Measurements from ENCODE around the gene ICOSLG. TPM values are rescaled to one million over a fixed set of nuclear protein-coding genes. Genes with fewer than 3 reads are reported as not detected.

ICOSLG gene
- total and polyA plus RNA-seq, 2 experiments from 2014 or later = 1.3 to 4.6 TPM

GRCh38 chr21:44281801-44282200, 41.1 kb upstream of the ICOSLG start:
- no peak overlapping the region for H3K4me2 ChIP-seq
- H3K4me3 ChIP-seq = no peak overlapping the region
- TF ChIP-seq, protein P1, sequence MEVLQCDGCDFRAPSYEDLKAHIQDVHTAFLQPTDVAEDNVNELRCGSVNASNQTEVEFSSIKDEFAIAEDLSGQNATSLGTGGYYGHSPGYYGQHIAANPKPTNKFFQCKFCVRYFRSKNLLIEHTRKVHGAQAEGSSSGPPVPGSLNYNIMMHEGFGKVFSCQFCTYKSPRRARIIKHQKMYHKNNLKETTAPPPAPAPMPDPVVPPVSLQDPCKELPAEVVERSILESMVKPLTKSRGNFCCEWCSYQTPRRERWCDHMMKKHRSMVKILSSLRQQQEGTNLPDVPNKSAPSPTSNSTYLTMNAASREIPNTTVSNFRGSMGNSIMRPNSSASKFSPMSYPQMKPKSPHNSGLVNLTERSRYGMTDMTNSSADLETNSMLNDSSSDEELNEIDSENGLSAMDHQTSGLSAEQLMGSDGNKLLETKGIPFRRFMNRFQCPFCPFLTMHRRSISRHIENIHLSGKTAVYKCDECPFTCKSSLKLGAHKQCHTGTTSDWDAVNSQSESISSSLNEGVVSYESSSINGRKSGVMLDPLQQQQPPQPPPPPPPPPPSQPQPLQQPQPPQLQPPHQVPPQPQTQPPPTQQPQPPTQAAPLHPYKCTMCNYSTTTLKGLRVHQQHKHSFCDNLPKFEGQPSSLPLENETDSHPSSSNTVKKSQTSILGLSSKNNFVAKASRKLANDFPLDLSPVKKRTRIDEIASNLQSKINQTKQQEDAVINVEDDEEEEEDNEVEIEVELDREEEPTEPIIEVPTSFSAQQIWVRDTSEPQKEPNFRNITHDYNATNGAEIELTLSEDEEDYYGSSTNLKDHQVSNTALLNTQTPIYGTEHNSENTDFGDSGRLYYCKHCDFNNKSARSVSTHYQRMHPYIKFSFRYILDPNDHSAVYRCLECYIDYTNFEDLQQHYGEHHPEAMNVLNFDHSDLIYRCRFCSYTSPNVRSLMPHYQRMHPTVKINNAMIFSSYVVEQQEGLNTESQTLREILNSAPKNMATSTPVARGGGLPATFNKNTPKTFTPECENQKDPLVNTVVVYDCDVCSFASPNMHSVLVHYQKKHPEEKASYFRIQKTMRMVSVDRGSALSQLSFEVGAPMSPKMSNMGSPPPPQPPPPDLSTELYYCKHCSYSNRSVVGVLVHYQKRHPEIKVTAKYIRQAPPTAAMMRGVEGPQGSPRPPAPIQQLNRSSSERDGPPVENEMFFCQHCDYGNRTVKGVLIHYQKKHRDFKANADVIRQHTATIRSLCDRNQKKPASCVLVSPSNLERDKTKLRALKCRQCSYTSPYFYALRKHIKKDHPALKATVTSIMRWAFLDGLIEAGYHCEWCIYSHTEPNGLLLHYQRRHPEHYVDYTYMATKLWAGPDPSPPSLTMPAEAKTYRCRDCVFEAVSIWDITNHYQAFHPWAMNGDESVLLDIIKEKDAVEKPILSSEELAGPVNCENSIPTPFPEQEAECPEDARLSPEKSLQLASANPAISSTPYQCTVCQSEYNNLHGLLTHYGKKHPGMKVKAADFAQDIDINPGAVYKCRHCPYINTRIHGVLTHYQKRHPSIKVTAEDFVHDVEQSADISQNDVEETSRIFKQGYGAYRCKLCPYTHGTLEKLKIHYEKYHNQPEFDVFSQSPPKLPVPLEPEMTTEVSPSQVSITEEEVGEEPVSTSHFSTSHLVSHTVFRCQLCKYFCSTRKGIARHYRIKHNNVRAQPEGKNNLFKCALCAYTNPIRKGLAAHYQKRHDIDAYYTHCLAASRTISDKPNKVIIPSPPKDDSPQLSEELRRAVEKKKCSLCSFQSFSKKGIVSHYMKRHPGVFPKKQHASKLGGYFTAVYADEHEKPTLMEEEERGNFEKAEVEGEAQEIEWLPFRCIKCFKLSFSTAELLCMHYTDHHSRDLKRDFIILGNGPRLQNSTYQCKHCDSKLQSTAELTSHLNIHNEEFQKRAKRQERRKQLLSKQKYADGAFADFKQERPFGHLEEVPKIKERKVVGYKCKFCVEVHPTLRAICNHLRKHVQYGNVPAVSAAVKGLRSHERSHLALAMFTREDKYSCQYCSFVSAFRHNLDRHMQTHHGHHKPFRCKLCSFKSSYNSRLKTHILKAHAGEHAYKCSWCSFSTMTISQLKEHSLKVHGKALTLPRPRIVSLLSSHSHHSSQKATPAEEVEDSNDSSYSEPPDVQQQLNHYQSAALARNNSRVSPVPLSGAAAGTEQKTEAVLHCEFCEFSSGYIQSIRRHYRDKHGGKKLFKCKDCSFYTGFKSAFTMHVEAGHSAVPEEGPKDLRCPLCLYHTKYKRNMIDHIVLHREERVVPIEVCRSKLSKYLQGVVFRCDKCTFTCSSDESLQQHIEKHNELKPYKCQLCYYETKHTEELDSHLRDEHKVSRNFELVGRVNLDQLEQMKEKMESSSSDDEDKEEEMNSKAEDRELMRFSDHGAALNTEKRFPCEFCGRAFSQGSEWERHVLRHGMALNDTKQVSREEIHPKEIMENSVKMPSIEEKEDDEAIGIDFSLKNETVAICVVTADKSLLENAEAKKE (CRISPR knock-in tag; IDR thresholded peaks at IDR 0.05) = no peak
- no peak for TF ChIP-seq EZH2 (IDR thresholded peaks at IDR 0.05; ENCODE audit: low read depth, unreplicated experiment)
- H3K36me3 Mint-ChIP-seq (ENCODE audit: low read depth) = no peaks in the 10 kb centered on the region
- no peaks in the 10 kb centered on the region for H3K9me3 Mint-ChIP-seq
- H3K27ac ChIP-seq (ENCODE audit: low read depth) = no peak overlapping the region
- no peaks in the 10 kb centered on the region for H4K20me1 ChIP-seq (replicated peaks; ENCODE audit: insufficient read depth)
- no peaks in the 10 kb centered on the region for H3K79me2 ChIP-seq (replicated peaks; ENCODE audit: insufficient read depth)
- no peak overlapping the region for H2AFZ ChIP-seq
- H3K27me3 ChIP-seq (ENCODE audit: insufficient read depth) = peaks cover 11% of the 10 kb centered on the region; the same call in 1 of the 2 replicates
- DNase-seq (ENCODE audit: low spot score) (no peak), ATAC-seq (no peak)
- H3K27ac Mint-ChIP-seq = no peak overlapping the region
- H3F3A ChIP-seq (replicated peaks; ENCODE audit: low read depth) = no peaks in the 10 kb centered on the region
- H3K4me1 Mint-ChIP-seq = peaks cover 16% of the 10 kb centered on the region
- H3K9me2 ChIP-seq (ENCODE audit: insufficient read depth) = no peaks in the 10 kb centered on the region
- no peaks in the 10 kb centered on the region for H3K36me3 ChIP-seq (ENCODE audit: insufficient read depth)
- H3K4me1 ChIP-seq (ENCODE audit: insufficient read depth) = peaks cover 5% of the 10 kb centered on the region
- H3K27me3 Mint-ChIP-seq (ENCODE audit: insufficient read depth, low read depth, poor library complexity) = peaks cover 13% of the 10 kb centered on the region
- no peak overlapping the region for H3K4me3 Mint-ChIP-seq

- H3K4me1 ChIP-seq (ENCODE audit: insufficient read depth) = peaks cover 5% of the 10 kb centered on the region
- Mint-ChIP-seq H3K27me3 (ENCODE audit: insufficient read depth, low read depth, poor library complexity) (peaks cover 13% of the 10 kb centered on the region), H3K4me1 (peaks cover 16% of the 10 kb centered on the region), H3K4me3 (no peak overlapping the region), H3K36me3 (ENCODE audit: low read depth) (no peaks in the 10 kb centered on the region), H3K27ac (no peak overlapping the region), H3K9me3 (no peaks in the 10 kb centered on the region)
- H4K20me1 ChIP-seq (replicated peaks; ENCODE audit: insufficient read depth) = no peaks in the 10 kb centered on the region
- no peaks in the 10 kb centered on the region for H3K9me2 ChIP-seq (ENCODE audit: insufficient read depth)
- H3K27ac ChIP-seq (ENCODE audit: low read depth) = no peak overlapping the region
- no peak overlapping the region for H3K4me3 ChIP-seq
- H3K79me2 ChIP-seq (replicated peaks; ENCODE audit: insufficient read depth) = no peaks in the 10 kb centered on the region
- no peaks in the 10 kb centered on the region for H3F3A ChIP-seq (replicated peaks; ENCODE audit: low read depth)
- no peak overlapping the region for H3K4me2 ChIP-seq
- H2AFZ ChIP-seq = no peak overlapping the region
- no peak for ATAC-seq
- no peaks in the 10 kb centered on the region for H3K27me3 ChIP-seq (ENCODE audit: insufficient read depth)
- DNase-seq (ENCODE audit: low spot score) = no peak
- no peaks in the 10 kb centered on the region for H3K36me3 ChIP-seq (ENCODE audit: insufficient read depth)
- no peak for TF ChIP-seq NANOG (IDR thresholded peaks at IDR 0.05; ENCODE audit: borderline replicate concordance)
- TF ChIP-seq STAT1 (IDR thresholded peaks at IDR 0.05; ENCODE audit: unreplicated experiment) = no peak
- TF ChIP-seq ZNF331 (CRISPR knock-in tag; IDR thresholded peaks at IDR 0.05; ENCODE audit: low read depth) = no peak
- no peak for TF ChIP-seq CTCF (conservative IDR thresholded peaks at IDR 0.05; ENCODE audit: low read depth in 2 of 2)
- TF ChIP-seq, protein P2, sequence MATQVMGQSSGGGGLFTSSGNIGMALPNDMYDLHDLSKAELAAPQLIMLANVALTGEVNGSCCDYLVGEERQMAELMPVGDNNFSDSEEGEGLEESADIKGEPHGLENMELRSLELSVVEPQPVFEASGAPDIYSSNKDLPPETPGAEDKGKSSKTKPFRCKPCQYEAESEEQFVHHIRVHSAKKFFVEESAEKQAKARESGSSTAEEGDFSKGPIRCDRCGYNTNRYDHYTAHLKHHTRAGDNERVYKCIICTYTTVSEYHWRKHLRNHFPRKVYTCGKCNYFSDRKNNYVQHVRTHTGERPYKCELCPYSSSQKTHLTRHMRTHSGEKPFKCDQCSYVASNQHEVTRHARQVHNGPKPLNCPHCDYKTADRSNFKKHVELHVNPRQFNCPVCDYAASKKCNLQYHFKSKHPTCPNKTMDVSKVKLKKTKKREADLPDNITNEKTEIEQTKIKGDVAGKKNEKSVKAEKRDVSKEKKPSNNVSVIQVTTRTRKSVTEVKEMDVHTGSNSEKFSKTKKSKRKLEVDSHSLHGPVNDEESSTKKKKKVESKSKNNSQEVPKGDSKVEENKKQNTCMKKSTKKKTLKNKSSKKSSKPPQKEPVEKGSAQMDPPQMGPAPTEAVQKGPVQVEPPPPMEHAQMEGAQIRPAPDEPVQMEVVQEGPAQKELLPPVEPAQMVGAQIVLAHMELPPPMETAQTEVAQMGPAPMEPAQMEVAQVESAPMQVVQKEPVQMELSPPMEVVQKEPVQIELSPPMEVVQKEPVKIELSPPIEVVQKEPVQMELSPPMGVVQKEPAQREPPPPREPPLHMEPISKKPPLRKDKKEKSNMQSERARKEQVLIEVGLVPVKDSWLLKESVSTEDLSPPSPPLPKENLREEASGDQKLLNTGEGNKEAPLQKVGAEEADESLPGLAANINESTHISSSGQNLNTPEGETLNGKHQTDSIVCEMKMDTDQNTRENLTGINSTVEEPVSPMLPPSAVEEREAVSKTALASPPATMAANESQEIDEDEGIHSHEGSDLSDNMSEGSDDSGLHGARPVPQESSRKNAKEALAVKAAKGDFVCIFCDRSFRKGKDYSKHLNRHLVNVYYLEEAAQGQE (IDR thresholded peaks at IDR 0.05; ENCODE audit: unreplicated experiment) = no peak
- TF ChIP-seq EZH2phosphoT487 (IDR thresholded peaks at IDR 0.05; ENCODE audit: unreplicated experiment) = no peak
- no peak for TF ChIP-seq JUNB (IDR thresholded peaks at IDR 0.05; ENCODE audit: unreplicated experiment)
Observed at GRCh38 chr21:44279354-44280260, 38.9 kb upstream of the ICOSLG start.

All from GM23338 (cell line).